ENCODE results near the gene PKIB. TPM values are rescaled to one million over a fixed set of nuclear protein-coding genes. Genes with fewer than 3 reads are reported as not detected.

Gene PKIB
- total RNA-seq, 1 experiment from 2014 or later, result 28.0 TPM

DNA sequence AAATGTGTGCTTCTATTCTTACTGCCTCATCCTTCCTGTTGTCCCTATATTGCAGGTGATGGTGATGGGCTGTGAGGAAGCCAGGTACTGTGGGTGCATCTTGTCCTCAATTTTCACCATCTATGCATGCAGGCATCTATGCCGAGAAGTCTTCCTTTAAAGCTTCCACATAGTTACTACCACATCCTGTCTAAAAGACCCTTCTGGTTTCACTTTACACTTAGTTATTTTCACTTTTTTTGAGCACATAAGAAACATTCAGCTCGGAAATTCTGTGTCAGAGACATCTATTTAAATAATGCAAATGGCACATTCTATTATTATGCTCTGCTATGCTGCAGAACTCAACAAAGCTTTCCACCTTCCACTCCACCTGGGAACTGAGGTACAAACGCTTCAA, 141.1 kb downstream of the PKIB start:
- Histone ChIP-seq H3K4me3 (ENCODE audit: low read length) (no peak overlapping the region), H4K20me1 (ENCODE audit: low read length) (no peaks in the 10 kb centered on the region), H3K4me2 (ENCODE audit: low read length) (no peak overlapping the region), H3K27ac (ENCODE audit: low read length) (no peak overlapping the region), H3F3A (ENCODE audit: low read length, unreplicated experiment) (no peaks in the 10 kb centered on the region), H3K4me1 (ENCODE audit: insufficient read depth, low read length) (no peaks in the 10 kb centered on the region), H3K9me3 (ENCODE audit: low read length) (no peaks in the 10 kb centered on the region), H2AFZ (ENCODE audit: low read length) (no peak overlapping the region), H3K9me2 (replicated peaks; ENCODE audit: low read length) (no peaks in the 10 kb centered on the region), H3K36me3 (ENCODE audit: low read depth, low read length) (no peaks in the 10 kb centered on the region), H3K79me2 (ENCODE audit: low read length) (no peaks in the 10 kb centered on the region), H3K9ac (ENCODE audit: low read length) (no peak overlapping the region), H3K27me3 (ENCODE audit: low read length) (no peaks in the 10 kb centered on the region)
- CTCF ChIA-PET, result no interaction called here
- ATAC-seq (no peak), DNase-seq (no peak)
- POLR2A ChIA-PET (ENCODE audit: unreplicated experiment), result no interaction called here
- BruUV-seq (replicated peaks), result no TSS peak
- TF ChIP-seq, protein P1, sequence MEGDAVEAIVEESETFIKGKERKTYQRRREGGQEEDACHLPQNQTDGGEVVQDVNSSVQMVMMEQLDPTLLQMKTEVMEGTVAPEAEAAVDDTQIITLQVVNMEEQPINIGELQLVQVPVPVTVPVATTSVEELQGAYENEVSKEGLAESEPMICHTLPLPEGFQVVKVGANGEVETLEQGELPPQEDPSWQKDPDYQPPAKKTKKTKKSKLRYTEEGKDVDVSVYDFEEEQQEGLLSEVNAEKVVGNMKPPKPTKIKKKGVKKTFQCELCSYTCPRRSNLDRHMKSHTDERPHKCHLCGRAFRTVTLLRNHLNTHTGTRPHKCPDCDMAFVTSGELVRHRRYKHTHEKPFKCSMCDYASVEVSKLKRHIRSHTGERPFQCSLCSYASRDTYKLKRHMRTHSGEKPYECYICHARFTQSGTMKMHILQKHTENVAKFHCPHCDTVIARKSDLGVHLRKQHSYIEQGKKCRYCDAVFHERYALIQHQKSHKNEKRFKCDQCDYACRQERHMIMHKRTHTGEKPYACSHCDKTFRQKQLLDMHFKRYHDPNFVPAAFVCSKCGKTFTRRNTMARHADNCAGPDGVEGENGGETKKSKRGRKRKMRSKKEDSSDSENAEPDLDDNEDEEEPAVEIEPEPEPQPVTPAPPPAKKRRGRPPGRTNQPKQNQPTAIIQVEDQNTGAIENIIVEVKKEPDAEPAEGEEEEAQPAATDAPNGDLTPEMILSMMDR (conservative IDR thresholded peaks at IDR 0.05; ENCODE audit: low read depth, low read length), result no peak
- TF ChIP-seq EZH2 (IDR thresholded peaks at IDR 0.05; ENCODE audit: low read length, unreplicated experiment), result no peak
- no peak for TF ChIP-seq EZH2phosphoT487 (IDR thresholded peaks at IDR 0.05; ENCODE audit: borderline replicate concordance, low read length)
- intact Hi-C loops (cut with micrococcal nuclease), result no loop called here

DNA sequence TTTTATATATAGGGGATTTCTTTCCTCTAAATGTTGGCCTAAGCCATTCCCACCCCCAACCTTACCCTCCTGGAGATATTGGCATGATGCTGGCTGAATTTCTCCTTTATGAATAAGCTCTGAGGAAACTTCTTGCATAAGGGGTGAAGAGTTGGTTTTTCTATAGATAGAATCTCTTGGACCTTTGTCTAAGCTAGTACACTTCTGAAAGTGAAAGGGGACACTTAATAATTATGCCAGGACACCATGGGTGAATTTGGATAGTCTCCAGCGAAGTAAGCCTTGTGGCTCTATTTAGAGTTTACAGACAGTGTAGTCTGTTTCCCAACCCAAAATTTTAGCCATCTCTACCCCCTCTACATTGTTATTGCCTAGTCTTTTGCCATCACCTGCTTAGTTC, 142.3 kb downstream of the PKIB start:
- TF ChIP-seq, protein P1 (conservative IDR thresholded peaks at IDR 0.05; ENCODE audit: low read depth, low read length), result no peak
- TF ChIP-seq EZH2 (IDR thresholded peaks at IDR 0.05; ENCODE audit: low read length, unreplicated experiment) (no peak), EZH2phosphoT487 (IDR thresholded peaks at IDR 0.05; ENCODE audit: borderline replicate concordance, low read length) (no peak)
- Histone ChIP-seq H2AFZ (ENCODE audit: low read length) (no peak overlapping the region), H3K4me3 (ENCODE audit: low read length) (no peak overlapping the region), H3K27me3 (ENCODE audit: low read length) (no peaks in the 10 kb centered on the region), H3K9me2 (replicated peaks; ENCODE audit: low read length) (no peaks in the 10 kb centered on the region), H3K27ac (ENCODE audit: low read length) (no peak overlapping the region), H3K4me1 (ENCODE audit: insufficient read depth, low read length) (no peaks in the 10 kb centered on the region), H3K79me2 (ENCODE audit: low read length) (no peaks in the 10 kb centered on the region), H4K20me1 (ENCODE audit: low read length) (no peaks in the 10 kb centered on the region), H3K9me3 (ENCODE audit: low read length) (no peaks in the 10 kb centered on the region), H3K9ac (ENCODE audit: low read length) (no peak overlapping the region), H3K4me2 (ENCODE audit: low read length) (no peak overlapping the region), H3F3A (ENCODE audit: low read length, unreplicated experiment) (no peaks in the 10 kb centered on the region), H3K36me3 (ENCODE audit: low read depth, low read length) (no peaks in the 10 kb centered on the region)
- BruUV-seq (replicated peaks), result no TSS peak
- ChIA-PET POLR2A (ENCODE audit: unreplicated experiment) (no interaction called here), CTCF (no interaction called here)
- intact Hi-C loops (cut with micrococcal nuclease), result no loop called here
- DNase-seq, result no peak
- ATAC-seq, result no peak

DNA sequence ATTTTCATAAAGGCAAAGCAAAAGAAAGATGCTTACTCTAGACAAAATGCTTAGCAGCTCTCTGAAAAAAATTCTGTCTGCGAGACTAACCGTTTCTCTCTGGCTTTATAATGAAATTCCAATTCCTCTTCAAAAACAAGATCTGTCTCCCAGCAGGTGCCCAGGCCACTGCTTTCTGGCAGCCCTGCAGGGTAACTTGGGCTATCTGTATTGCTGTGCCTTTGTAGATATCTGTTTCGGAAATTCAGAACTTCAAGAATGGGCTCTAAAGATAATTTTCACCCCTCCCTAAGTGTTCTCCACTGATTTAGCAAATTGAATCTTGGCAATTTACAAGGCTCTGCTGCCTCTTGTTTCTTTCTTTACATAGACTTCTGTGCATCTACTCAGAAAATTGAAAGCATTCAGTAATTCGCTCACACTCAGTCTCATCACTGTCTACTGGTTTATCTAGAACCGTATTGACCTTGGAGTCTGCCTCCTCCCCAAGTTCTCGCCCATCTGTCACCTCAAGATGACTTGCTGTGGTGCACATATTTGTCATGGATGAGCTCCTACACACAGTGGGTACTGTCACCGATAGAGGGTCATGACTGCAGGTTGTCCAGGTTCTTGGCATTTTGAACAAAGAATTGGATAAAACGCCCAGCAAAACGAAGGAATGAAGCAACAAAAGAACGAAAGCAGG, 142.9 kb downstream of the PKIB start:
- DNase-seq, result no peak
- H3K4me1 ChIP-seq (ENCODE audit: insufficient read depth, low read length), result no peaks in the 10 kb centered on the region
- TF ChIP-seq, protein P1 (conservative IDR thresholded peaks at IDR 0.05; ENCODE audit: low read depth, low read length), result no peak
- TF ChIP-seq EZH2phosphoT487 (IDR thresholded peaks at IDR 0.05; ENCODE audit: borderline replicate concordance, low read length), result no peak
- no peak for TF ChIP-seq EZH2 (IDR thresholded peaks at IDR 0.05; ENCODE audit: low read length, unreplicated experiment)
- H3K27me3 ChIP-seq (ENCODE audit: low read length), result no peaks in the 10 kb centered on the region
- no peak overlapping the region for H3K4me3 ChIP-seq (ENCODE audit: low read length)
- H3K9ac ChIP-seq (ENCODE audit: low read length), result no peak overlapping the region
- CTCF ChIA-PET, result no interaction called here
- H4K20me1 ChIP-seq (ENCODE audit: low read length), result no peaks in the 10 kb centered on the region
- POLR2A ChIA-PET (ENCODE audit: unreplicated experiment), result no interaction called here
- H2AFZ ChIP-seq (ENCODE audit: low read length), result no peak overlapping the region
- intact Hi-C loops (cut with micrococcal nuclease), result no loop called here
- no peaks in the 10 kb centered on the region for H3K36me3 ChIP-seq (ENCODE audit: low read depth, low read length)
- BruUV-seq (replicated peaks), result no TSS peak
- H3F3A ChIP-seq (ENCODE audit: low read length, unreplicated experiment), result no peaks in the 10 kb centered on the region
- H3K4me2 ChIP-seq (ENCODE audit: low read length), result no peak overlapping the region
- no peaks in the 10 kb centered on the region for H3K9me2 ChIP-seq (replicated peaks; ENCODE audit: low read length)
- H3K79me2 ChIP-seq (ENCODE audit: low read length), result no peaks in the 10 kb centered on the region
- H3K9me3 ChIP-seq (ENCODE audit: low read length), result no peaks in the 10 kb centered on the region
- H3K27ac ChIP-seq (ENCODE audit: low read length), result no peak overlapping the region
- no peak for ATAC-seq
